ENCODE data around the gene ZSWIM5.

DNA sequence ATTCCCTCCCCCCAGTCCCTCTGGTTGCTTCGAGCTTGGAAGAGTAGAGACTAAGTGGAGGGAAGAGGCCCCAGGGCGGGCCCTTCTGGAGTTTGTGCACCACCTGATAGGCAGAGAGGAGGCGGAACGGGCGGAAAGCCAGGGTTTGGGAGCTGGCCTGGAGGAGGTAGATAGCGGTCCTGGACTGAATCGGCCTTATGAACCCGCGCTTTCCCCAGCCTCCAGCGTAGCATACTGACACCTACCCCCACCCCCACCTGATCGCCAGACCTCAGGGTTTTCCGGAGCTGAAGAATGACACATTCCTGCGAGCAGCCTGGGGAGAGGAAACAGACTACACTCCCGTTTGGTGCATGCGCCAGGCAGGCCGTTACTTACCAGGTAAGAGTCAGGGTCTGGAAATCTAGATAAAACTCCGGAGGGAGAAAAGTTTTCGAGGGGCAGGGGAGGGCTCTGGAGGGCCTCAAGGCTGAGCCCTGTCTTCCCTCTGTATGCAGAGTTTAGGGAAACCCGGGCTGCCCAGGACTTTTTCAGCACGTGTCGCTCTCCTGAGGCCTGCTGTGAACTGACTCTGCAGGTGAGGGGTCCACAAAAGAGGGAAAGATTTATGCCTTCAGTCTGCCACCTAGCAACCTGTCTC, 193.6 kb downstream of the ZSWIM5 start:
- TF ChIP-seq TAF15 (IDR thresholded peaks at IDR 0.05; ENCODE audit: low read depth, low read length) = no peak
- TF ChIP-seq EP300 (IDR thresholded peaks at IDR 0.05; ENCODE audit: low read length) = peak; percentile 97
- TF ChIP-seq, protein P1, sequence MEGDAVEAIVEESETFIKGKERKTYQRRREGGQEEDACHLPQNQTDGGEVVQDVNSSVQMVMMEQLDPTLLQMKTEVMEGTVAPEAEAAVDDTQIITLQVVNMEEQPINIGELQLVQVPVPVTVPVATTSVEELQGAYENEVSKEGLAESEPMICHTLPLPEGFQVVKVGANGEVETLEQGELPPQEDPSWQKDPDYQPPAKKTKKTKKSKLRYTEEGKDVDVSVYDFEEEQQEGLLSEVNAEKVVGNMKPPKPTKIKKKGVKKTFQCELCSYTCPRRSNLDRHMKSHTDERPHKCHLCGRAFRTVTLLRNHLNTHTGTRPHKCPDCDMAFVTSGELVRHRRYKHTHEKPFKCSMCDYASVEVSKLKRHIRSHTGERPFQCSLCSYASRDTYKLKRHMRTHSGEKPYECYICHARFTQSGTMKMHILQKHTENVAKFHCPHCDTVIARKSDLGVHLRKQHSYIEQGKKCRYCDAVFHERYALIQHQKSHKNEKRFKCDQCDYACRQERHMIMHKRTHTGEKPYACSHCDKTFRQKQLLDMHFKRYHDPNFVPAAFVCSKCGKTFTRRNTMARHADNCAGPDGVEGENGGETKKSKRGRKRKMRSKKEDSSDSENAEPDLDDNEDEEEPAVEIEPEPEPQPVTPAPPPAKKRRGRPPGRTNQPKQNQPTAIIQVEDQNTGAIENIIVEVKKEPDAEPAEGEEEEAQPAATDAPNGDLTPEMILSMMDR (IDR thresholded peaks at IDR 0.05 in 2 of 3, conservative IDR thresholded peaks at IDR 0.05 in 1 of 3; ENCODE audit: insufficient read depth in 2 of 3, low read depth in 1 of 3, low read length in 3 of 3) = peak in 1 of 3 experiments; percentile 13; a peak in 1 of 6 replicates
- no peak for TF ChIP-seq RFX5 (IDR thresholded peaks at IDR 0.05; ENCODE audit: low read depth, low read length)
- peak in 1 of 2 experiments; percentile 13; a peak in 1 of 4 replicates for TF ChIP-seq ETV6 (IDR thresholded peaks at IDR 0.05; ENCODE audit: borderline replicate concordance in 1 of 2, low read depth in 2 of 2, low read length in 1 of 2)
- TF ChIP-seq ETV6 (CRISPR knock-in tag; IDR thresholded peaks at IDR 0.05; ENCODE audit: borderline replicate concordance) = no peak
- TF ChIP-seq FOXJ3 (CRISPR knock-in tag; IDR thresholded peaks at IDR 0.05) = no peak
- TF ChIP-seq ZNF253 (CRISPR knock-in tag; conservative IDR thresholded peaks at IDR 0.05) = no peak
- TF ChIP-seq, protein P2, sequence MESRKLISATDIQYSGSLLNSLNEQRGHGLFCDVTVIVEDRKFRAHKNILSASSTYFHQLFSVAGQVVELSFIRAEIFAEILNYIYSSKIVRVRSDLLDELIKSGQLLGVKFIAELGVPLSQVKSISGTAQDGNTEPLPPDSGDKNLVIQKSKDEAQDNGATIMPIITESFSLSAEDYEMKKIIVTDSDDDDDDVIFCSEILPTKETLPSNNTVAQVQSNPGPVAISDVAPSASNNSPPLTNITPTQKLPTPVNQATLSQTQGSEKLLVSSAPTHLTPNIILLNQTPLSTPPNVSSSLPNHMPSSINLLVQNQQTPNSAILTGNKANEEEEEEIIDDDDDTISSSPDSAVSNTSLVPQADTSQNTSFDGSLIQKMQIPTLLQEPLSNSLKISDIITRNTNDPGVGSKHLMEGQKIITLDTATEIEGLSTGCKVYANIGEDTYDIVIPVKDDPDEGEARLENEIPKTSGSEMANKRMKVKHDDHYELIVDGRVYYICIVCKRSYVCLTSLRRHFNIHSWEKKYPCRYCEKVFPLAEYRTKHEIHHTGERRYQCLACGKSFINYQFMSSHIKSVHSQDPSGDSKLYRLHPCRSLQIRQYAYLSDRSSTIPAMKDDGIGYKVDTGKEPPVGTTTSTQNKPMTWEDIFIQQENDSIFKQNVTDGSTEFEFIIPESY (CRISPR knock-in tag; IDR thresholded peaks at IDR 0.05) = no peak
- TF ChIP-seq HDAC6 (IDR thresholded peaks at IDR 0.05; ENCODE audit: low read depth, low read length) = no peak
- TF ChIP-seq POLR2A (conservative IDR thresholded peaks at IDR 0.05) = 0 out of 2 replicates have a peak, but pooled peaks have one; percentile 50
- TF ChIP-seq CAMTA2 (CRISPR knock-in tag; conservative IDR thresholded peaks at IDR 0.05) = no peak
- TF ChIP-seq, protein P3, sequence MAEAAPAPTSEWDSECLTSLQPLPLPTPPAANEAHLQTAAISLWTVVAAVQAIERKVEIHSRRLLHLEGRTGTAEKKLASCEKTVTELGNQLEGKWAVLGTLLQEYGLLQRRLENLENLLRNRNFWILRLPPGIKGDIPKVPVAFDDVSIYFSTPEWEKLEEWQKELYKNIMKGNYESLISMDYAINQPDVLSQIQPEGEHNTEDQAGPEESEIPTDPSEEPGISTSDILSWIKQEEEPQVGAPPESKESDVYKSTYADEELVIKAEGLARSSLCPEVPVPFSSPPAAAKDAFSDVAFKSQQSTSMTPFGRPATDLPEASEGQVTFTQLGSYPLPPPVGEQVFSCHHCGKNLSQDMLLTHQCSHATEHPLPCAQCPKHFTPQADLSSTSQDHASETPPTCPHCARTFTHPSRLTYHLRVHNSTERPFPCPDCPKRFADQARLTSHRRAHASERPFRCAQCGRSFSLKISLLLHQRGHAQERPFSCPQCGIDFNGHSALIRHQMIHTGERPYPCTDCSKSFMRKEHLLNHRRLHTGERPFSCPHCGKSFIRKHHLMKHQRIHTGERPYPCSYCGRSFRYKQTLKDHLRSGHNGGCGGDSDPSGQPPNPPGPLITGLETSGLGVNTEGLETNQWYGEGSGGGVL (CRISPR knock-in tag; IDR thresholded peaks at IDR 0.05) = no peak
- TF ChIP-seq ZBTB2 (IDR thresholded peaks at IDR 0.05) = no peak; the same call in 1 of the 2 replicates
- TF ChIP-seq PTRF (tag; IDR thresholded peaks at IDR 0.05) = no peak
